Gastroesophageal sphincter (tissue), 4 donors: ENCODE data around the gene ARHGEF11. TPM values are rescaled to one million over a fixed set of nuclear protein-coding genes. Genes with fewer than 3 reads are reported as not detected.

Experiments used
- ATAC-seq: fragments of 150-250 bp; one replicate; pipeline ENCODE4 v1.9.1; 2016; ENCODE audit warnings: mild to moderate bottlenecking, moderate library complexity
- H3K27ac ChIP-seq, 4 donors: fragments of 200-600 bp; sonication (generic) in 3 of 4; 1 replicate in 3 of 4; 2 replicates in 1 of 4; pipeline ENCODE4 v1.5.1; 2016 to 2019
- H3K27me3 ChIP-seq: fragments of 200-600 bp; sonication (generic); one replicate; pipeline ENCODE4 v1.5.1; 2019
- H3K36me3 ChIP-seq, 2 donors: fragments of 200-600 bp; sonication (generic); one replicate each; pipeline ENCODE4 v1.5.1; 2019; ENCODE audit warnings: control low read depth in 1 of 2
- H3K4me1 ChIP-seq, 3 donors: fragments of 200-600 bp; sonication (generic); 1 replicate in 2 of 3; 2 replicates in 1 of 3; pipeline ENCODE4 v1.5.1; 2016 to 2019; ENCODE audit warnings: control low read depth in 2 of 3
- H3K4me3 ChIP-seq, 2 donors: fragments of 200-600 bp; sonication (generic); one replicate each; pipeline ENCODE4 v1.5.1; 2019; ENCODE audit warnings: mild to moderate bottlenecking in 1 of 2, moderate library complexity in 1 of 2
- H3K9me3 ChIP-seq, 3 donors: fragments of 200-600 bp; sonication (generic); one replicate each; pipeline ENCODE4 v1.5.1; 2017 to 2019; ENCODE audit warnings: control low read depth in 2 of 3
- EP300 ChIP-seq: sonication (generic); formaldehyde crosslinking; IDR thresholded peaks from one replicate; pipeline ENCODE4 v1.6.1; 2017; ENCODE audit warnings: antibody characterized with exemption, mild to moderate bottlenecking
- POLR2A ChIP-seq, 2 donors: fragments of 450-650 bp; IDR thresholded peaks; one replicate each; pipeline ENCODE4 v1.6.1; 2017; ENCODE audit warnings: antibody characterized with exemption in 2 of 2, mild to moderate bottlenecking in 2 of 2, moderate library complexity in 1 of 2
- POLR2AphosphoS5 ChIP-seq: sonication (generic); formaldehyde crosslinking; IDR thresholded peaks from one replicate; pipeline ENCODE4 v1.6.1; 2017; ENCODE audit warnings: antibody characterized with exemption
- WGBS, 2 donors: methylation state at CpG; one replicate each; pipeline ENCODE4 v1.1.5; 2018; ENCODE audit warnings: low coverage in 1 of 2; 5-methylcytosine and 5-hydroxymethylcytosine counted together
- total RNA-seq, 4 donors: library from RNA; depleted of rRNA; stranded (reverse); fragments of >200 nt; gene quantifications; one replicate each; pipeline ENCODE4 v1.1.0, GENCODE V29; 2016
- TF ChIP-seq, protein P1 (sequence below), 4 experiments: fragments of 200-600 bp in 2 of 4; fragments of 450-650 bp in 2 of 4; sonication (generic) in 1 of 4; IDR thresholded peaks; one replicate each; pipeline ENCODE4 v1.5.1; 2017 to 2019; ENCODE audit warnings: antibody characterized with exemption in 4 of 4, mild to moderate bottlenecking in 2 of 4, moderate library complexity in 2 of 4

The ARHGEF11 gene
- total RNA-seq, 4 donors from 2014 or later, result 28.5 to 51.7 (median 37.3) TPM

DNA sequence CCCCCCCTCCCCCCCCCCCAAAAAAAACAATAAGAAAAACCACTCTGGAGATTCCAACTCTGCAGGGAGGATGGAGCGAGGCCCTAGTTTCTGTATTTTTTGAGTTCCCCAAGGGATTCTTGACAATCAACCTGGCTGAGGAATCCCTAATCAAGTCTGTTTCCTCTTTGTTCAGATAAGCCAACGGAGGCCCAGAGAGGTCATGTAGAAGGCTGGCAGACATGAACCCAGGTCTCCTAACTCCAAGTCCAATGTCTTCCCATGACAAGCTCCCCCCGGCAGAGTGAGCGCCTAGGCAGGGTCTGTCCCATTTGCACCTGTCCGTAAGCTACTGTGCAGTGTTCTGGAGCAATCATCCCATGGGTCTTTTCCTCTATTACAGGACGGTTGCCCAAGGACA, 85.6 kb downstream of the ARHGEF11 start:
- TF ChIP-seq EP300 (no peak), POLR2A (IDR thresholded peaks at IDR 0.05) (no peak), POLR2AphosphoS5 (no peak)
- TF ChIP-seq, protein P1, sequence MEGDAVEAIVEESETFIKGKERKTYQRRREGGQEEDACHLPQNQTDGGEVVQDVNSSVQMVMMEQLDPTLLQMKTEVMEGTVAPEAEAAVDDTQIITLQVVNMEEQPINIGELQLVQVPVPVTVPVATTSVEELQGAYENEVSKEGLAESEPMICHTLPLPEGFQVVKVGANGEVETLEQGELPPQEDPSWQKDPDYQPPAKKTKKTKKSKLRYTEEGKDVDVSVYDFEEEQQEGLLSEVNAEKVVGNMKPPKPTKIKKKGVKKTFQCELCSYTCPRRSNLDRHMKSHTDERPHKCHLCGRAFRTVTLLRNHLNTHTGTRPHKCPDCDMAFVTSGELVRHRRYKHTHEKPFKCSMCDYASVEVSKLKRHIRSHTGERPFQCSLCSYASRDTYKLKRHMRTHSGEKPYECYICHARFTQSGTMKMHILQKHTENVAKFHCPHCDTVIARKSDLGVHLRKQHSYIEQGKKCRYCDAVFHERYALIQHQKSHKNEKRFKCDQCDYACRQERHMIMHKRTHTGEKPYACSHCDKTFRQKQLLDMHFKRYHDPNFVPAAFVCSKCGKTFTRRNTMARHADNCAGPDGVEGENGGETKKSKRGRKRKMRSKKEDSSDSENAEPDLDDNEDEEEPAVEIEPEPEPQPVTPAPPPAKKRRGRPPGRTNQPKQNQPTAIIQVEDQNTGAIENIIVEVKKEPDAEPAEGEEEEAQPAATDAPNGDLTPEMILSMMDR (IDR thresholded peaks at IDR 0.05), result no peak
- Histone ChIP-seq H3K27me3 (no peaks in the 10 kb centered on the region), H3K9me3 (no peaks in the 10 kb centered on the region), H3K4me3 (no peak overlapping the region), H3K27ac (no peak overlapping the region), H3K36me3 (peaks cover 0 to 100% of the 10 kb centered on the region in 2 donors), H3K4me1 (no peaks in the 10 kb centered on the region)
- 100% methylated on average over 3 of the region's 6 CpGs; no CpG with 5 or more reads in 1 of the 2 donors for WGBS, 2 donors
- ATAC-seq, result no peak

DNA sequence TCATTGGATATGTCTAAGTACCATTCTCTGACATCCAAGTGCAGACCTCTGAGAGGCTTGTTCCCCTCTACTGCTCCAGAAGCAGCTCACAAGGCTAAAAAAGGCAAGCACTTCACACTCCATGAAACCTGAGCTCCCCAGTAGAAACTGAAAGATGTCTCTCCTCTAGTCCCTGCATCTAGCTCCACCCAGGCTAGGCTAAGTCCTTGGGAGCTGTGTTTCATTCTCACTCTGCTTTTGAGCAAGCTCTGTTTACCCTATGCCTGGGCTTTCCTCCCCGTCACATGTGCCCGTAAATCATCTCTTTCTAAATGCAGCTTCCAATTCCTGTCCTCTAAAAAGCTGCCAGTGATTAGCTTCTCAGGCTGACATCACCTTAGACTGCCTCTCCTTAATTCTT, 86.1 kb downstream of the ARHGEF11 start:
- WGBS, 2 donors, result 24 to 25% methylated on average over 2 of the region's 2 CpGs
- TF ChIP-seq POLR2AphosphoS5 (no peak), POLR2A (IDR thresholded peaks at IDR 0.05) (no peak), EP300 (no peak)
- TF ChIP-seq, protein P1 (IDR thresholded peaks at IDR 0.05), result no peak
- no peaks in the 10 kb centered on the region for H3K9me3 ChIP-seq
- no peak for ATAC-seq
- no peak overlapping the region for H3K27ac ChIP-seq
- no peaks in the 10 kb centered on the region for H3K4me1 ChIP-seq
- no peak overlapping the region for H3K4me3 ChIP-seq
- H3K36me3 ChIP-seq, result peaks cover 0 to 100% of the 10 kb centered on the region in 2 donors
- H3K27me3 ChIP-seq, result no peaks in the 10 kb centered on the region

DNA sequence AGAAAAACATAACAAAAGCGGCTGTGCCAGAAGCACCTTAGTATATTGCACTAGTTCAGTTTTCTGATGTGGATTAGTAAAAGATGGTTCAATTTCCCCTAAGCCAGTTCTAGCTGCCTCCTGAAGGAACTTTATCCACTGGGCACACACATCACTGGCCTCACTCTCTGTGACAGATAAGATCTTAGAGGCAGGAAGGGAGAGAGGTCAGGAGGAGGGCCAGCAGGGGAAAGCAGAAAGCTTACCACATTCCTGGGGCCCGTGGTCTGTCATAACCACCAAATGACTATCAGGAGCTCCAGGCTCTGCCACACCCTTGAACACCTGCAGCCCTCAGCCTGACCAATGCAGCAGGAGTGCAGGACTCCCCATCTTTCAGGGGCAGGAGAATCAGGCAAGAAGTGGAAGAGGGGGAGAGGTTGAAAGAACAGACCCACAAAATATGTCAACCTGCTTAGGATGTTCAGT, 87.3 kb downstream of the ARHGEF11 start:
- Histone ChIP-seq H3K27ac (no peak overlapping the region), H3K9me3 (no peaks in the 10 kb centered on the region), H3K4me1 (no peaks in the 10 kb centered on the region), H3K36me3 (peaks cover 0 to 100% of the 10 kb centered on the region in 2 donors), H3K4me3 (no peak overlapping the region), H3K27me3 (no peaks in the 10 kb centered on the region)
- no peak for TF ChIP-seq POLR2A (IDR thresholded peaks at IDR 0.05)
- TF ChIP-seq, protein P1 (IDR thresholded peaks at IDR 0.05), result no peak
- 58 to 100% methylated on average over 1 to 2 of the region's 2 CpGs for WGBS, 2 donors
- no peak for ATAC-seq

DNA sequence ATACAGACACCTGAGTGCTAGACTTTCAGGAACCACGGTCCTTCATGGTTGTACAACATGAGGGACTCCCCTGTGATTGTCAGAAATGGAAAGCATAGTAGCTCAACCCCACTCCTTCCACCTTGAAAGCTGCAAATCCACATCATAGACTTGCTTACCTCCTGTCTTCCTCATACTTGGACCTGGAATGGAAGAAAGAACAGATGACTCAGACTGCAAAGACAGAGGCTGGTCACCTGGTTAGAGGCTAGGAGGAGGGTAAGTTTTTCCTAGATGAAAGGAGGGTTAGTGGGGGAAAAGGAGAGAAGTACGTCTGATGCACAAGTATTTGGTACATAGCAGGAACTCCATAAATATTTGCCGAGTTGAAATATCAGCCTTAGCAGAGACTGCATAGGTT, 87.9 kb downstream of the ARHGEF11 start:
- ATAC-seq, result no peak
- WGBS, 2 donors, result 52 to 61% methylated on average over 2 of the region's 3 CpGs
- no peak overlapping the region for H3K4me3 ChIP-seq
- peaks cover 0 to 100% of the 10 kb centered on the region in 2 donors for H3K36me3 ChIP-seq
- TF ChIP-seq, protein P1 (IDR thresholded peaks at IDR 0.05), result no peak
- no peak for TF ChIP-seq POLR2A (IDR thresholded peaks at IDR 0.05)
- no peak for TF ChIP-seq POLR2AphosphoS5
- TF ChIP-seq EP300, result no peak
- no peaks in the 10 kb centered on the region for H3K9me3 ChIP-seq
- no peaks in the 10 kb centered on the region for H3K27me3 ChIP-seq
- no peaks in the 10 kb centered on the region for H3K4me1 ChIP-seq
- H3K27ac ChIP-seq, result no peak overlapping the region

DNA sequence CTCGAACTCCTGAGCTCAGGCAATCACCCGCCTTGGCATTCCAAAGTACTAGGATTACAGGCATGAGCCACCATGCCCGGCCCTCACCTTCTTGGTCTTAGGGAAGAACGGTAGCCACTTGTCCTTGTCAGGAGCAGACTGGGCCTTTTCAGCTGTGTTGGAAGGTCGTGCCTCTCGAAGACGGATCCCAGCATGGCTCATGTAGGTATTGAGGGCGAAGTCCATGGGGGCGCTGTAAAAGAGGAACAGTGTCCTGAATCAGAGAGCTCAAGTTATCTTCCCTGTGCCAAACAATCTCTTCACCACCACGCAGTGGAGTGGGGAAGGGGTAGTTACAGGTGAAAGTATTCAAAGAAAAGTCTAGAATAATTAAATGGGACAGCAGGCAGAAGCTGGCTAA, 89.2 kb downstream of the ARHGEF11 start:
- no peaks in the 10 kb centered on the region for H3K9me3 ChIP-seq
- H3K36me3 ChIP-seq, result peaks cover 0 to 100% of the 10 kb centered on the region in 2 donors
- no peaks in the 10 kb centered on the region for H3K4me1 ChIP-seq
- no peak for ATAC-seq
- TF ChIP-seq POLR2A (IDR thresholded peaks at IDR 0.05), result no peak
- TF ChIP-seq POLR2AphosphoS5, result no peak
- TF ChIP-seq, protein P1 (IDR thresholded peaks at IDR 0.05), result no peak
- no peak for TF ChIP-seq EP300
- no peaks in the 10 kb centered on the region for H3K27me3 ChIP-seq
- no peak overlapping the region for H3K27ac ChIP-seq
- WGBS, 2 donors, result 88% methylated on average over 4 of the region's 10 CpGs; no CpG with 5 or more reads in 1 of the 2 donors
- no peak overlapping the region for H3K4me3 ChIP-seq
